H1 (cell line): ENCODE results near the gene SARNP.

ENCODE experiments used
- JUN ChIP-seq: IDR thresholded peaks from 2 replicates; pipeline ENCODE4 v1.6.1; 2011; ENCODE audit warnings: low read depth, mild to moderate bottlenecking, improper control_type of control experiment, low read length
- TCF12 ChIP-seq: IDR thresholded peaks from 2 replicates; pipeline ENCODE4 v1.6.1; 2011; ENCODE audit warnings: low read depth, mild to moderate bottlenecking, low read length
- TF ChIP-seq, protein P1 (sequence below), 3 experiments: IDR thresholded peaks; 1 replicate in 2 of 3; 2 replicates in 1 of 3; pipeline versions ENCODE4 v1.5.1 to v1.6.1; 2011; ENCODE audit warnings: low read length in 3 of 3, mild to moderate bottlenecking in 3 of 3, inconsistent platforms in 2 of 3, low read depth in 1 of 3, moderate library complexity in 1 of 3; ENCODE audit not compliant: insufficient read depth in 1 of 3; ENCODE audit errors: control extremely low read depth in 1 of 3

DNA sequence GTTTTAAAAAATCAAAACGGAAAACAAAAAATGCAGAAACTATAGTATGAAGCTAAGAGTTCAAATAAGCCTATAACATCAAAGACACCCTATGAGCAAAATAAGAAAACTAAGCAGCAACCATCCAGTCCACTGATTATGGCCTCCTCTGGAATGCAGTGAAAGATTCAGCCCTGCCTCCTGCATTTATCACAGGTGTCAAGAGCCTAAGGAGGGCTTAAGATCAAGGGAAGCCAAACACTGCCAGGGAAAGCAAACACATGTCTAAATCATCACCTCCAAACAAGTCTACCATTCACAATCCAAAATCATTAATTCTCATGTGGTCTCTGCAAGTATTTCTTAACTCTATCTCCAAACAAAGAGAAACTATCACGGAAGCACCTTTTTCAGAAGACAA lies 28.4 kb downstream of the SARNP start:
- TF ChIP-seq TCF12 = no peak
- TF ChIP-seq, protein P1, sequence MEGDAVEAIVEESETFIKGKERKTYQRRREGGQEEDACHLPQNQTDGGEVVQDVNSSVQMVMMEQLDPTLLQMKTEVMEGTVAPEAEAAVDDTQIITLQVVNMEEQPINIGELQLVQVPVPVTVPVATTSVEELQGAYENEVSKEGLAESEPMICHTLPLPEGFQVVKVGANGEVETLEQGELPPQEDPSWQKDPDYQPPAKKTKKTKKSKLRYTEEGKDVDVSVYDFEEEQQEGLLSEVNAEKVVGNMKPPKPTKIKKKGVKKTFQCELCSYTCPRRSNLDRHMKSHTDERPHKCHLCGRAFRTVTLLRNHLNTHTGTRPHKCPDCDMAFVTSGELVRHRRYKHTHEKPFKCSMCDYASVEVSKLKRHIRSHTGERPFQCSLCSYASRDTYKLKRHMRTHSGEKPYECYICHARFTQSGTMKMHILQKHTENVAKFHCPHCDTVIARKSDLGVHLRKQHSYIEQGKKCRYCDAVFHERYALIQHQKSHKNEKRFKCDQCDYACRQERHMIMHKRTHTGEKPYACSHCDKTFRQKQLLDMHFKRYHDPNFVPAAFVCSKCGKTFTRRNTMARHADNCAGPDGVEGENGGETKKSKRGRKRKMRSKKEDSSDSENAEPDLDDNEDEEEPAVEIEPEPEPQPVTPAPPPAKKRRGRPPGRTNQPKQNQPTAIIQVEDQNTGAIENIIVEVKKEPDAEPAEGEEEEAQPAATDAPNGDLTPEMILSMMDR (IDR thresholded peaks at IDR 0.05; ENCODE audit: control extremely low read depth in 1 of 3, insufficient read depth in 1 of 3, low read depth in 1 of 3, low read length in 3 of 3) = no peak
- no peak for TF ChIP-seq JUN
